HG03457 (cell line): ENCODE results near the gene SRRM3.
A peak's percentile ranks its signal among the peaks of the same experiment; 100 is the strongest.
"Not testable (repeated sequence)": the region's sequence is repeated elsewhere in the genome, so short reads cannot be mapped to it uniquely, and the experiment has no call there.

Experiments used
- ATAC-seq: cut with Tn5 transposase; IDR thresholded peaks from one replicate; pipeline ENCODE4 v1.9.1; 2021; ENCODE audit warnings: moderate number of reproducible peaks; ENCODE audit not compliant: unreplicated experiment

The SRRM3 gene, protein sequence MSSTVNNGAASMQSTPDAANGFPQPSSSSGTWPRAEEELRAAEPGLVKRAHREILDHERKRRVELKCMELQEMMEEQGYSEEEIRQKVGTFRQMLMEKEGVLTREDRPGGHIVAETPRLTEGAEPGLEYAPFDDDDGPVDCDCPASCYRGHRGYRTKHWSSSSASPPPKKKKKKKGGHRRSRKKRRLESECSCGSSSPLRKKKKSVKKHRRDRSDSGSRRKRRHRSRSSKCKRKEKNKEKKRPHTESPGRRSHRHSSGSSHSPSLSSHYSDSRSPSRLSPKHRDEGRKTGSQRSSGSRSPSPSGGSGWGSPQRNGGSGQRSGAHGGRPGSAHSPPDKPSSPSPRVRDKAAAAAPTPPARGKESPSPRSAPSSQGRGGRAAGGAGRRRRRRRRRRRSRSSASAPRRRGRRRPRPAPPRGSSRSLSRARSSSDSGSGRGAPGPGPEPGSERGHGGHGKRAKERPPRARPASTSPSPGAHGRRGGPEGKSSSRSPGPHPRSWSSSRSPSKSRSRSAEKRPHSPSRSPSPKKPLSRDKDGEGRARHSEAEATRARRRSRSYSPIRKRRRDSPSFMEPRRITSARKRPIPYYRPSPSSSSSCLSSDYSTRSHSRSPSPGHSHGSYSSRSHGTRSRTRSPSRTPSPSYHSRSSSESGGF

DNA sequence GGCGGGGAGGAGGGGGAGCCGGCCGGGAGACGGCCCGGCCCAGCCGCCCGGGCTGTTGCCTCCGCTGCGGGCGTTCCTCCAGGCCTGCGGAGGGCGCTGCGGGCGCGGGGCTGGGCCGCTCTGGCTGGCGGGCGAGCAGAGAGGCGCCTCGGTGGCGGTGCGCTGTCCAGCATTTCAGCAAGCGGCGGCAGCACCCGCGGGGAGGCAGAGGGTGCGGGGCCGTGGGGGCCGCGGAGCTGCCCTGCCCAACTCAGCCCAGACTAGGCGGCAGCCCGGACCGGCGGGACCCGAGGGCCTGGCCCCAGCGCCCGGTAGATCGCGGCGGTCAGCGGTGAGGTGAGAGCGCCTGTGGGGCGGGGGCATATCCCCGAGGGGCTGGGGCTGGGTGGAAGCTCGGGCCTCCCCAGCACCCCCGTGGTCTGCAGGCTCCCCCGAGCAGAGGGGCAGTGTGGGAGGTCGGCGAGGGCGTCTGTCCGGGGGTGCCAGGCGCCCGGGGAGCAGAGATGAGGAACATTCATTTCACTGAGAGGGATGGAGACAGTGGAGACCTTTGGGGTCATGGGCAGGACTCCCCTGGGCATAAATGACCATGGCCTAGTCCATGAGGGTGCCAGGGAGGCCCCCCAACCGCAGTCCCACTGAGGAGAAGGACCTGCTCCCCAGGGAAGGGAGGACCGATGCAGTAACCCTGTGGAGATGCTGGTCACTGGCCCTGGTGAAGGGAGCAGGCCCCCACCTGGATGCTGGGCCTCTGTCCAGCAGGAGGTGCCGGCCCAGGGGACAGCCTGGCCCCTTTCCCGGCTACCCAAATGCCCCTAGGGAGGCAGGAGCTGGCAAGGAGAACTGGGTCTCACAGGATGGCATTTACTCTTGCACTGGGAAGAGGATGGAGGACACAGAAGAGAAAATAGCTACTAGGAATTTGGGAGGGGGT is at the start of gene SRRM3:
TSS of gene SRRM3 (plus strand) at position 165 of the 934 bp plus-strand sequence. CDS start 33,171 bp downstream, outside the sequence.
- ATAC-seq = no peak

DNA sequence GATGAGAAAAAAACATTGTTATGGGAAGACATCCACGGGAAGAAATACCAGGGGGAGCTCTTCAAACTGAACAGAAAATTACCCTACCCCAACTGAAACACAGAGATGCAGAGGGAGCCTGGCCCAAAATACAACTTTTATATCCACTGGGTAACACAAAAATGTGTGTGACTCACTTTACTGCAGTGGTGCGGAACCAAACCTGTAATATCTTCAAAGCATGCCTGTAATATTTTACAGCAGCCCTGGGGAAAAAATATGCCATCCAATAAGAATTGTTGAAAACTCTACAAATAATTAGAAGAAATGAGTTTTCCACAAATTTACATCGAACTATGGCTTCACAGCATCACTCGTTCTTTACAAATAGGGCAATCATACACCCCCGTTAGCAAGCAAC is 49.8 kb upstream of the SRRM3 start:
- no peak for ATAC-seq

DNA sequence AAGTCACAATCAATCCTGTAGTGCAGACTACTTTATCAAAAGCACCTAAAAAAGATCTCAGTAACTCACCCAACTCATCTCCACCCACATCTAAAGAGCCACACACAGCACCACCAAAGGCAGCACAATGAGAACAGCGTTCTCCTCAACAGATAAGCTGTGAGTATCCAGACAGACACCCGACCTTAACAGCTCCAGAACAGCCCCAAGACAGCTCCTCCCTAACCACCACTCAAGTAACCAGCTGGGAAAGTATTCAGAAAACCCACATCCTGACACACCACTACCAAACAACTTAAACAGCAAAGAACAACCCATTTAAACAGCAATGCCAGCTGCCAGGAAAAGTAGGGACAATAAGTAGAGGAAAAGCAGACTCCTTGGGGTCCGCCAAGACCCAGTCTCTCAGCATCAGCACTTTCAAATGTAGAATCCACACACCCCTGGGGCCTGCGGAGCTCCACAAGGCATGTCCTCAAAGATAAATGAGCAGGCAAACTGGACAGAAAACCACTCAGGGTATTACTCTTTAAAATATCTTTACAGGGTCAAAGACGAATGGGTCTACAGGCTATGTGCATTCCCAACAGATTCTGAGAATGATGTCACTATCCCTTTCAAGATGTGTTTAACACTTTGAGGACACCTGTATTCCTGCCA is 48.0 kb upstream of the SRRM3 start:
- not testable (repeated sequence) for ATAC-seq

DNA sequence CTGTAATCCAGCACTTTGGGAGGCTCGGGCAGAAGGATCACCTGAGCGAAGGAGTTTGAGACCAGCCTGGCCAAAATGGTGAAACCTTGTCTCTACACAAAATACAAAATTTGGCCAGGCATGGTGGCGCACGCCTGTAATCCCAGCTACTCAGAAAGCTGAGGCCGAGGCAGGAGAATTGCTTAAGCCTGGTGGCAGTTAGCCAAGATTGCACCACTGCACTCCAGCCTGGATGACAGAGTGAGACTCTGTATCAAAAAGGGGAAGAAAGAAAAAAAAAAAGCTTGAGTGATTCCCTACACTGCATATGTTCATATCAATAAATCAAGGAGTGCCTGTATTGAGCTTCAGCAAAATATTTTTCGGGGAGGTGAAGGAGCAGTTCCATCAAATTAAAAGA is 45.8 kb upstream of the SRRM3 start:
- no peak for ATAC-seq

DNA sequence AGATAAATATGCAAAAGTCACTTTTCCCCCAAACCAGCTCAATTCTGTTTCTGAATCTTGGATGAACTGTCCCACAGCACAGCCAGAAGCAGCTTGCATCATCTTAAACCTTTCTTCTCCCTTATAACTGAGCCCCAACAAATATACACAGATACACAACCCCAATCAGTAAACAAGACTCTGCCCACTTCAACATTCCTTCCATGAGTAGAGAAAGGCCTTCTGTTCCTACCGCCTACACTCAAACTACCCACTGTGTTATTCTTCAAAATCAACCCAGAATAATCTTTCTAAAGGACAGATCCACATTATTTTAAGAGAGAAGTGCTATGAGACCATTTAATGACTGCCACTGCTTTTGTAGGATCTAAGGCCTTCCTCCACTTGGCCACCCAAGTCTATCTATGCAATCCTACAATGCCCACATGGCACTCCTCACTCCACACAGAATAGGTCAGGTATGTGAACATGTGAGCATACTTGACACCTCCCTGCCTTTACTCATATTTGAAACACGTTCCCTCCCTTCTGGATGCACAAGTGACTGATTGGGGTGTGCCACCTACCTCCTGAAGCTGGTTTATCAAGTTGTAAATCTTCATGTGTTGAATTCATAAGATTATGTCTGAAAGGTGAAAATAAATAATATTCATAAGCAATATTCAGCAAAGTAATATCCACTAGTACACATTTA is 44.6 kb upstream of the SRRM3 start:
- ATAC-seq = not testable (repeated sequence)

DNA sequence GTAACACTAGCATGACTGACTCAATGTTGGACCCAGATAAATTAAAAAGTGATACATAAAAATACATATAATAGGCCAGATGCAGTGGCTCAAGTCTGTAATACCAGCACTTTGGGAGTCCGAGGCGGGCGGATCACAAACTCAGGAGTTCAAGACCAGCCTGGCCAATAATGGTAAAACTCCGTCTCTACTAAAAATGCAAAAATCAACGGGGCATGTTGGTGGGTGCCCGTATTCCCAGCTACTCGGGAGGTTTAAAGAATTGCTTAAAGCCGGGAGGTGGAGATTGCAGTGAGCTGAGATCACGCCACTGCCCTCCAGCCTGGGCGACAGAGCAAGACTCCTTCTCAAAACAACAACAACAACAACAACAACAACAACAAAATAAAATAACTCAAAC is 43.3 kb upstream of the SRRM3 start:
- ATAC-seq = not testable (repeated sequence)

DNA sequence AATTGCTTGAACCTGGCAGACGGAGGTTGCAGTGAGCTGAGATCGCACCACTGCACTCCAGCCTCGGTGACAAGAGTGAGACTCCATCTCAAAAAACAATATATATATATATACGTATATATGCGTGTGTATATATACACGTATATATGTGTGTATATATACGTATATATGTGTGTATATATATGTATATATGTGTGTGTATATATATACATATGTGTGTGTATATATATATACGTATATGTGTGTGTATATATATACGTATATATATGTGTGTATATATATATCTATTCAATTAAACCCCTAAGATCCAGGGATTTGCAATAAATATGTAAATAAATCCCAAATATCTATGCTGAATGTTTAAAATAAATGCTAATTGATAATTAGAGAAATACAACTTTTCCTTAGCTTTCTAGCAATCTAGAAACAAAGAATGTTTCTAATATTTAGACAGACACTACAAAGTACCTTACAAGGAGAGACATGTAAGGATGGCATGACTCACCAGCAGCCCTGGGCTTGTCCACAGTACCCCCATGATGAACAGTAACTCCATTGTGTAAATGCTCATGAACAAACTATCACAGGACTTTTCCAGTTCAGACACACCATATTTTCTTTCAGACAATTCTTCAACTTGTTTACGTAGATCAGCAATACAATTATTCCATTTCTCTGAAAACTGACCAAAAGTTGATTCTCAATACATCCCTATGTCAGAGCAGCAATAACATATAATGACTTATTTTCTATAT is 39.1 kb upstream of the SRRM3 start:
- not testable (repeated sequence) for ATAC-seq

DNA sequence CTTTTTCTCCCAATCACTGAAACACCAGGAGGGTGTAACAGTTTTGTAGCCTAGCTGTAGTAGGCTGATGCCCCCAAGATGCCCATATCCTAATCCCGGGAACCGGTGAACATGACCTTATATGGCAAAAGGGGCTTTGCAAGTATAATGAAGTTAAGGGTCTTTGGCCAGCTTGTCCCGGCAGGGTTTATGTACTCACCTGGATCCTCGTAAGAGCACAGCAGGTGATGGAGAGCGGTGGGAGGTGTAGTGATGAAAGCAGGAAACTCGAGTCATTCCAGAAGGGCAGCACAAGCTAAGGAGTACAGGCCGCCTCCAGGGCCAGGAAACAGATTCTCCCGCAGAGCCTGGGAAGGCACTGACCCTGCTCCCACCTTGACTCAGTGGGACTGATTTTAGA is 37.9 kb upstream of the SRRM3 start:
- ATAC-seq = not testable (repeated sequence)

DNA sequence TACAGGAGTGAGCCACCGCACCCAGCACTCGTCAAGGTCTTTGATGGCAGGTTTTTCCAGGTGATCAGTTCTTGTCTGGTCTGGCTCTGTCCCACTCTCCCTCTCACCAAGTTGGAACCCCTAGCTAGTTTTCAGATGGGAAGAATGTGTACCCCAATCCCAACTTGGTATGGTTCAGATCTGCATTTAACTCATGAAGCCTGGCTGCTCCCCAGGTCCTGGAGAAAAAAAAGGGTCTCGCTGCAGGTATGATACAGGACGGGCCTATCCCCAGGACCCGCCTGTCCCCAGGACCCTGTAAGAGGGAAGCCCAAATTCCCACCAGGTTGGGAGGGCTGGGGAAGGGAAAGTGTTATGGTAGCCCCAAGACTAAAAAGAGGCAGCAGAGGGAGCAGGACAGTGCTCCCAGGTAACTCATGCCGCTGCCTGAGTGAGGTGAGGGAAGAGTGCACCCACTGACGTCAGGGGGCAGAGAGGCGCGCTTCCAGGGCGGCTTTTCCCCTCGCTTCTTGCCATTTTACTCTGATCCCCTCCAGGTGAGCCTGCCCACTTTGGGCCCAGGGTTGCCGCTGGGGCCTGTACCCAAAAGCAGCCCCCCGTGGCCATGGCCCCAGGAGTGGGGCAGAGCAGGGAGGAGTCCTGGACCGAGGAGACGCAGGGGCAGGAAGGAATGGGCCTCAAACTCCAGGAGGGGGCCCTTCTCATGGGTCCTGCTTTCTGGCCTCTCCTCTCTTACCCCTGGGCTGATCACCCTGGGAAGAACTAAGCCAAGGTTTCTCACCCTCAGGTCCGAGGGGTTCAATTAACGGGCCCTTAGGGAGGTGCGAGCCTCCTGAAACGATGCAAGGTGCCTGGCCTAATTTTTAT is 36.4 kb upstream of the SRRM3 start:
- no peak for ATAC-seq

DNA sequence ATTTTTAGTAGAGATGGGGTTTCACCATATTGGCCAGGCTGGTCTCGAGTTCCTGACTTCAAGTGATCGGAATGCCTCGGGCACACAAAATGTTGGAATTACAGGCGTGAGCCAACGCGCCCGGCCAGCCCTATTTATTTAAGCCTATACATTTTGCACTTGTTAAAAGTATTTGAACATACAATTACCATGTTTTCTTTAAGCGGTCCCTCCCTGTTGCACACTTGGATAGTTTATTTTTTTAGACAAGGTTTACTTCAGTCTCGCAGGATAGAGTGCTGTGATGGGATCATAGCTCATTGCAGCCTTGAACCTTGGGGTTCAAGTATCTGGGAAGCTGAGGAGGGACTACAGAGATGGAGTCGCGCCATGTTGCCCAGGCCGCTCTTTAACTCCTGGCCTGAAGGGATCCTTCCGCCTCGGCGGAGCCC is 35.7 kb upstream of the SRRM3 start:
- no peak for ATAC-seq

DNA sequence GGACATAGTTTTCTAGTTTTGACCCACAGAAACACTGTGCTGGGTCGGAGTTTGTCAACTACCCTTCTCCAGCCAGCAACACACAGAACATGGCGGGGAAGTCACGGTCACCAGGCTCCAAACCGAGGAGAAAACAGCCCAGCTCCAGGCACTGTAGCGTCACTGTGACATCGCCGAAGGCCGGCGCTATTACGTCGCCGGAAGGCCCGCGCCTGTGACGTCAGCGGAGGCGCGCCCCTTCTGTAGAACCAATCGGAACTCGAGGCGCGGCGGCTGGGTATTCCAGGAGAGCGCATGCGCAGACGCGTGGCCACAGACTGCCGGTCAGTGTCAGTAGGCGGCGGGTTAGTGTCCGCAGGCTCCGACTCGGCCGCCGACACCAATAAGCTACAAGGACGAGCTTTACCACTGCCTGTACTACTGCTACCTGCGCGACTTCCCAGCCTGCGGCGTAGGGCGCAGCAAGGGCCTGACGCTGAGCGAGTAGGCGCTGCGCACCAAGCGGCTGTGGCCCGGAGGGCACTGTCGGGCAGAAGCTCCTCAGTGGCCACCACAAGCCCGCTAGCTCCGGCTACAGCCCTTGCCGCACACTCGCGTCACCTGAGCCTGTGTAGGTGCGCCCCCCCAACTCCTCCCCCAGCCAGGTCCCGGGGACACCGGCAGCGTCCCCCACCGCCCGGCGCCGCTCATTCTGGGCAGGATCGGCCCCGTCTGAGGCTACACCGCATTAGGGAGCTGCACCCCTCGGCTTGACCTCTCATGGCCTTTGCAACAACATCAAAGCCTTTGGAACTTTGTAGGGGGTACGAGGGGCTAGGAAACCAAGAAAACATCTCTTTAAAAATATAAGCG is 35.1 kb upstream of the SRRM3 start:
- ATAC-seq = peak; percentile 67

DNA sequence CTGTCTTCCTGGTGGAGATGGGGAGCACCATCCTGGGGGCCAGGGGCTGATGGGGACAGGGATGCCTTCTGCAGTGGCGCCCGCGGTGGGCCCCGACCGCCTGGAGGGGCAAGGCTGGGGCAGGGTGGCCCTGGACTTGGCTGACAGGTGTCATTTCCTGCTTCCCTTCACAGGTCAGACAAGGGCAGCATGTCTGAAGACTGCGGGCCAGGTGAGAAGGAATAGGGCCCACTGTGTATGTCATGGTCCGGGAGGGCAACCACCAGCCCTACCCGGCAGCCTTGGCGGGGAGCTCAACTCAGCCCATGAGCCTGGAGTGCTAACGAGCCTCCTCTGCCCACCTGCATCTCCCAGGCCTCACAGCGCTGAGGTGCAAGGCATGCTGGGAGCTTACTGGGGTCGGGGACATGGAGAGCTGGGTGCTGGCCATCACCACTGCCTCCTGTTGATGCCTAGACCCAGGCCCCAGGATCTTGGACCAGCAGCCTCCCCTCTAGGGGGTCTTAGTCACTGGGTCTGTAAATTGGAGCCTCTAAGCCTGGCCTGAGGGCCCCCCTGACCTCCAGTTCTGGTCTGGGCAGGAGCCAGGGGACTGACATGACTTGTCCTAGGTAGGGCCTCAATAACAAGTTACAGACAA is 28.0 kb upstream of the SRRM3 start:
- no peak for ATAC-seq

DNA sequence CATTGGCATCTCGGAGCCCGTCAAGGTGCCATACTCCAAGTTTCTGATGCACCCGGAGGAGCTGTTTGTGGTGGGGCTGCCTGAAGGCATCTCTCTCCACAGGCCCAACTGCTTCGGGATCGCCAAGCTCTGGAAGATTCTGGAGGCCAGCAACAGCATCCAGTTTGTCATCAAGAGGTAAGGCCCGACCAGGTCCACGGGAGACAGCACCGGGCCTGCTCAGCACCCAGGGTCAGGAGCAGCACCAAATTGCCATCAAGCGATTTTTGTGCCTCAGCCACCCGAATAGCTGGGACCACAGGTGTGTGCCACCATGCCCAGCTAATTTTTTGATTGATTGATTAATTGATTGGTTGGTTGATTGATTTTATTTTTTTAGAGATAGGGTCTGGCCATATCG is 24.7 kb upstream of the SRRM3 start:
- not testable (repeated sequence) for ATAC-seq

DNA sequence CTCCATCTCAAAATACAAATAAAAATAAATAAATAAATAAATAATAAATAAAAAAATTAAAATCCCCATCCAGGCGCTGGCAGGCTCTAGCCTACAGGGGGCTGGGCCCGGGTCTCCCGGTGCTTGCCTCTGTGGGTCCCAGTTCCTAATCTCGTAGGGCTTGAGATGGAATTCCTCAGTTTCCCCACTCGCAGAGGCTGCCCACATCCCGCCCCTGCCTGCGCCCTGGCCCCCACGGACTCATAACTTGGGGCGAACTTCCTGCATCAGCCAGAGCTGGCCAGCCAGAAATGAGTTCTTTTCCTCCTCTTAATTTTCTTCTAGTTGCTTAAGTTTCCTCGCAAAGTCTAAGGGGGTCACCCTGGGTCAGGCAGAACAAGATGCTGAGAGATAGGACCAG is 22.0 kb upstream of the SRRM3 start:
- ATAC-seq = no peak

DNA sequence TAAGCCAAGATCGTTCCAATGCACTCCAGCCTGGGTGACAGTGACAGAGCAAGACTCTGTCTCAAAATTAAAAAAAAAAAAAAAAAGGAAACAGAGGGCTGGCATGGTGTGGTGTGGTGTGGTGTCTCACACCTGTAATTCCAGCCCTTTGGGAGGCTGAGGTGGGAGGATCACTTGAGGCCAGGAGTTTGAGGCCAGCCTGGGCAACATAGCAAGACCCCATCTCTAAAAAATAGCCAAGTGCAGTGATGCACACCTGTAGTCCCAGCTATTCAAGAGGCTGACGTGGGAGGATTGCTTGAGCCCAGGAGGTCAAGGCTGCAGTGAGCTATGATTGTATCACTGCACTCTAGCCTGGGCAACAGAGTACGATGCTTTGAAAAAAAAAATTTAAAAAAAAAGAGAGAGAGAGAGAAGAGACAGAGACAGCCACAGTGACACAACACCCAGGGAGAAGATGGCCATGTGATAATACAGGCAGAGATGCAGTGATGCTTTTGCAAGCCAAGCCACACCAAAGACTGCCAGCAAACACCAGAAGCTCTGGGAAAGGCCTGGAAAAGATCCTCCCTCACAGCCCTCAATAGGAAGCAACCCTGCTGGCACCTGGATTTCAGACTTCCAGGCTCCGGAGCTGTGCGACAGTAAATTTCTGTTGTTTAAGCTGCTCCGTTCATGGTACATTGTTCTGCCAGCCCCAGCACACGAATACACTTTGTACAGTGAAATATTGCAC is 19.3 kb upstream of the SRRM3 start:
- ATAC-seq = no peak

DNA sequence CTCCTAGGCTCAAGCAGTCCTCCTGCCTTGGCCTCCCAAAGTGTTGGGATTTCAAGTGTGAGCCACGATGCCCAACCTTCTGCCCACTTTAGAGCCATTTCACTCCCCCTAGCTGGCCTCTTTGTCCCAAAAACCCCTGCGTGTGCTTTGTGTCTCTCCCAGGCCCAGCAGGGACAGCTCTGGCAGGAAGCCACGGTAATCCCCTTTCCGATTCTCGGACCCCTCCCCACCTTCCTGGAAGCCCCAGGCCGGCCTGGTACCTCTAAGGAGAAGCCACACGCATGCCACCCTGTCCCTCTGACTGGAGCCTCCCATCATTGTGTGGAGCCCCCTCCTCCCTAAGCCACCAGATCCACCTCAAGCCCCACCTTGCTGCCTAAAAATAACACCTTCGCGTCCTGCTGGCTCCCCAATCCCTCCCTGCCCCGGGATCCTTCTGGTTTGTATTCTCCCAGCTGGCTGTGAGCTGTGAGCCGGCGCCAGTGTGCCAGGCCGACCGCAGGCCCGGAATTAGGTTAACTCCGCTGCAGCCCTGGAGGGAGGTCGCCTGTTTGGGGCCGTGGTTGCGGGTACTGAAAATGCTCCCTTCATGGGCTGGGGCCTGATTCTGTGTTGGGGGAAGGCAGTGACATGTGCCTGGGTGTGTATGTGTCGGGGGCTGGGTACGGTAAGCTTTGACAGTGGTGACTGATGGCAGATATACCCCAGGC is 16.4 kb upstream of the SRRM3 start:
- ATAC-seq = no peak
